Fibroblast of pulmonary artery (primary cell): Measurements from ENCODE around the gene SNAP91.

Source experiments
- DNase-seq: peaks from one replicate; pipeline ENCODE4 v3.0.0-alpha.2; 2010; ENCODE audit warnings: low read depth
- H3K4me3 ChIP-seq: replicated peaks from 2 replicates; pipeline ENCODE4 v1.5.1; 2011; ENCODE audit warnings: low read depth, mild to moderate bottlenecking, control low read depth, low read length, moderate library complexity
- TF ChIP-seq, protein P1 (sequence below): IDR thresholded peaks from 2 replicates; pipeline ENCODE4 v1.5.1; 2011; ENCODE audit warnings: mild to moderate bottlenecking, control low read depth, low read length, inconsistent platforms; ENCODE audit errors: missing control alignments

The SNAP91 gene

DNA sequence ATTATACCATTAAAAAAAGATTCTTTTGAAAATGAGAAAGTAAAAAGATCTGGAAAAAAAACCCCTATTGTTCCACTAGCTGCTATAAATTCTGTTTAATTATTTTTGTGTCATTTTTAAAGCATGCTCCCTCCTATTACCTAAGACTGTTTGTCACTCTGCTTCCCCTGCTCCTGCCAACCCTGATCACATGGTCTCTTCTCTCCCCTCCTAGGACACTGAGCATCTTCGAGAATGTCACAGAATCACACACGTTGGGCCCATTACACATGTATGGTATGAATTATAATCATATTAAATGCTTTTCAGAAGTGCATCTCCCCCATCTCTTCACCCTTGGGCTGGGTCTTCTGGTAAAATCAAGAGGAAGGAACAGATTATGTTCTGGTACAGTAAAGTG, 6.2 kb downstream of the SNAP91 start:
- no peak overlapping the region for H3K4me3 ChIP-seq
- TF ChIP-seq, protein P1, sequence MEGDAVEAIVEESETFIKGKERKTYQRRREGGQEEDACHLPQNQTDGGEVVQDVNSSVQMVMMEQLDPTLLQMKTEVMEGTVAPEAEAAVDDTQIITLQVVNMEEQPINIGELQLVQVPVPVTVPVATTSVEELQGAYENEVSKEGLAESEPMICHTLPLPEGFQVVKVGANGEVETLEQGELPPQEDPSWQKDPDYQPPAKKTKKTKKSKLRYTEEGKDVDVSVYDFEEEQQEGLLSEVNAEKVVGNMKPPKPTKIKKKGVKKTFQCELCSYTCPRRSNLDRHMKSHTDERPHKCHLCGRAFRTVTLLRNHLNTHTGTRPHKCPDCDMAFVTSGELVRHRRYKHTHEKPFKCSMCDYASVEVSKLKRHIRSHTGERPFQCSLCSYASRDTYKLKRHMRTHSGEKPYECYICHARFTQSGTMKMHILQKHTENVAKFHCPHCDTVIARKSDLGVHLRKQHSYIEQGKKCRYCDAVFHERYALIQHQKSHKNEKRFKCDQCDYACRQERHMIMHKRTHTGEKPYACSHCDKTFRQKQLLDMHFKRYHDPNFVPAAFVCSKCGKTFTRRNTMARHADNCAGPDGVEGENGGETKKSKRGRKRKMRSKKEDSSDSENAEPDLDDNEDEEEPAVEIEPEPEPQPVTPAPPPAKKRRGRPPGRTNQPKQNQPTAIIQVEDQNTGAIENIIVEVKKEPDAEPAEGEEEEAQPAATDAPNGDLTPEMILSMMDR = no peak
- DNase-seq = no peak

DNA sequence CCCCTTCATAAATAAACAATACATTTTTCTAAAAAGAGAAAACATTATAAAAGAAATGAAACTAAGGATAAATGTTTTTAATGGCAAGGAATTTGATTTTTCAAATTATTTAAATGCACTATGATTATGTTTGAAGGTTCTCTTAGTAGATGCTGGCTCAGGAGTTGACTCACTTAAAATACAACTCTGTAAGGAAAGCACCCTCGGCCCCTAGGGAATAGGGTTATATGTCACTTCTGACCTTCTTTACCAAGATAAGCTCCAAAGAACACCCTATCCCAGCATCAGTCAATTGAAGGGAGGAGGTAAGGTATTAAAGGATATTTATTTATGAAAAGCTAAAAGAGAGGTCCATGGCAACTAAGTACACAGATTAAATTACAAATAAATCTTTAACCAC, 6.8 kb downstream of the SNAP91 start:
- H3K4me3 ChIP-seq = no peak overlapping the region
- no peak for DNase-seq
- TF ChIP-seq, protein P1 = no peak

DNA sequence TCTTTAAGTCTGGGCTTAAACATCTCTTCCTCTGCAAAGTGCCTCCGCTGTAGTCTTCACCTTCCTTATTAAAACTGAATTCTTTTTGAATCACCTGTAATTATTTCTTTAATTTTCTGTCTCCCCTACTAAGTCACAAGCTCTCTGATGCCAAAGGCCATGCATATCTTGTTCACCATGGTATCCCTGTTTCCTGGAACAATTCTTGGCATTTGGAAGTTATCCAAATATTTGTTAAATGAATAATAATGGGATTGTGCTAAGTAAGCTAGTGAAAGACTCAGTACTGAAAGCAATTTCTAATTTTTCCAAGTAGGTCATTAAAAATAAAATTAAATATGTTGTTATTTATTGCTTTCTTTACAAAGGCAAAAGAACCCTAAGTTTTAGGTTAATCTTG, 12.2 kb downstream of the SNAP91 start:
- DNase-seq = peak; percentile 3
- no peak overlapping the region for H3K4me3 ChIP-seq
- TF ChIP-seq, protein P1 = no peak

DNA sequence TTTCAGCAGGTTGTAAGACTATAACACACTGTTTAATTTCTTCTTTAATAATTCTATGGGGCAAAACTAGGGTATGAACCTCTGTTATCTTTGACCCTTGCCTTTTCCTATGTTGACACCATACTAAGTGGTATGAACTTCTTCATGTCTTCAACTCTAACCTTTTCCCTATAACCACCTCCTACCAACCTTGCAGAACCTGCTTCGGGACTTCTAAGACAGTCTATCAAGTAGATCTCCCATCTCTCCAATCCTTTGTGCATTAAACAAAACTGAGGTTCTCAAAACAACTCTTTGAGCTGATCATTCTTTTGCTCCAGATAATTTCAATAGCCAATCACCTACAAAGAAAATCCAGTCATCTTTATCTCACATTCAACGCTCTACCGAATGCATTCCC, 23.4 kb downstream of the SNAP91 start:
- no peak overlapping the region for H3K4me3 ChIP-seq
- DNase-seq = no peak
- TF ChIP-seq, protein P1 = no peak

DNA sequence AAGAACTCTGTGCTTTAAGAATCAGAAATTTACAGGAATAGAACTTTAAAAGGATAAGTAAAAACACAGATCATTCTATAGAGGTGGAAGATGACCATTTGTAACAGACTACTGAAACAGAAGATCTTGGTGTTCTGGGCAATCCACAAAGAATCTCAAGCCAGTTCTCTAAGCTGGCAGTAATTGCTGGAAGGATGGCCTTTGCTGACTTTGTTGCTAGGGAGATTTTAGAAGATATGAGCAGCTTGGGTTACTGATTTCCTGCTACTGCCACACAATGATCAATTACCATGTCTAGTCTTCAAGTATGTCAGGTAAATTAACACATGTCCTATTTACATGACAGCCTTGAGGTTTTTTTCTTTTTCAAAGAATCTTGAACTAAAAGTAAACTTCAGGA, 31.1 kb downstream of the SNAP91 start:
- H3K4me3 ChIP-seq = no peak overlapping the region
- DNase-seq = no peak
- TF ChIP-seq, protein P1 = no peak

DNA sequence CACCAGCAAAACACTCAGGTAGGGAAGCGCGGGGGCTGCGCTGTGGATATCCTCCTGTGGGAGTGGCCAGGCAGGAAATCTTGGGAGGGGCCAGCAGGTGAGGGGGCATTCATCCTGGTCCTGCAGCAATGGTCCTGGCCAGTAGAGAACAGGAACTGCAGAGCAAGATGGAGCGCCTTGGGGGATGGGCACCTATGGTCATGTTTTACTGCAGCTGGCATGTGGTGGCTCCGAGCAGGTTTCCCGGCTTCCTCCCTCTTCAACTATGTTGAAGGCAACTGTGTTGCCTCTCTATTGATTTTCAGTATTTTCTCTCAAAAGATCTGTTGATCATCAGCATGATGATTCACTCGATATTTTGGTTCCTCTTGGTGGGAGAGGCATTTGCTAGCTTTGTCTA, 70.9 kb downstream of the SNAP91 start:
- DNase-seq = no peak
- TF ChIP-seq, protein P1 = no peak
- no peak overlapping the region for H3K4me3 ChIP-seq

DNA sequence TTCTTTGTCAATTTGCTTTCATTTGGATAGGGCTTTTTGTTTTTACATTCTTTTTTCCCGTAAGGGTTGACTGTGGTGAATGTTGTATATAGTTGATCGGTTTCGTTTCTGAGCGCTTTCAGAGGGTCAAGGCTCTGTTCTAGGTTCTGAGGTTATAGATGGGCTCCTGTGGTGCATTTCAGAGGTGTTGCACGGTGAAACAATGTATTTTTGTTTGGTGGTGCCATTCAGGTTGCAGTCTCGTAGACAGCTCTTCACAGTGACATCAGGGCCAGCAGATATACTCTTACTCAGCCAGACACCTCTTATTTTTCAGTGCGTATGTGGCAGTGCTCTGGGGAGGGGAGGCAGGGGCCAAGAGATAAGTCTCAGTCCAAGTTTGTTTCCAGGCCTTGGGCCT, 72.1 kb downstream of the SNAP91 start:
- no peak for DNase-seq
- no peak overlapping the region for H3K4me3 ChIP-seq
- TF ChIP-seq, protein P1 = no peak
